A549 (cell line): ENCODE measurements around the gene SEC61B.

Experiments
- FOSL2 ChIP-seq, 2 experiments: fragments of 450-650 bp in 1 of 2; fragments of >200 bp in 1 of 2; sonication (Bioruptor Twin) in 1 of 2; formaldehyde crosslinking; IDR thresholded peaks; 2 replicates each; pipeline versions ENCODE4 v1.5.0 to v1.6.1; 2016 to 2020; ENCODE audit warnings: mild to moderate bottlenecking in 1 of 2, moderate library complexity in 1 of 2
- SMC3 ChIP-seq: fragments of >200 bp; sonication (Bioruptor Twin); formaldehyde crosslinking; IDR thresholded peaks from 3 replicates; pipeline ENCODE4 v1.6.1; 2018; ENCODE audit warnings: inconsistent platforms
- TF ChIP-seq, protein P1 (sequence below): fragments of >200 bp; sonication (Bioruptor Twin); formaldehyde crosslinking; IDR thresholded peaks from 3 replicates; pipeline ENCODE4 v1.5.1; 2016
- TF ChIP-seq, protein P2 (sequence below): IDR thresholded peaks from 2 replicates; pipeline ENCODE4 v1.6.1; 2012
- TF ChIP-seq, protein P3 (sequence below): fragments of 450-650 bp; IDR thresholded peaks from 2 replicates; pipeline ENCODE4 v1.6.1; 2014; ENCODE audit warnings: antibody characterized with exemption

DNA sequence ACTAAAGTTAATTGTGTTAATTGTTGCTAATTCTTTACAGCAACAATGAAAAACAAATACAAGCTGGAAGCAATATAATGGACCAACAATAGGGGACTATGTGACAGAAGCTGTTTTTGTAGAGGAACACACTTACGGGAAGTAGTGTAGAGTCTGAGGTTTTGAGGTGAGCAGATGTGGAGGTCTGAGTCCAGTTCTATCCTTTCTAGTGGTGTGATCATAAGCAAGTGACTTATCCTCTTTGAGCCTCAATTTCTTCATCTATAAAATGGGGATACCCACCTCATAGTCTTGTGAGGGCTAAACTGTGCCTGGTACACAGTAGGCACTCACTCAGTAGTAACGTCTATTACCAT, 28.6 kb upstream of the SEC61B start:
- TF ChIP-seq FOSL2 (IDR thresholded peaks at IDR 0.05) (no peak), FOSL2 (CRISPR knock-in tag; IDR thresholded peaks at IDR 0.05) (no peak), SMC3 (no peak)
- TF ChIP-seq, protein P1, sequence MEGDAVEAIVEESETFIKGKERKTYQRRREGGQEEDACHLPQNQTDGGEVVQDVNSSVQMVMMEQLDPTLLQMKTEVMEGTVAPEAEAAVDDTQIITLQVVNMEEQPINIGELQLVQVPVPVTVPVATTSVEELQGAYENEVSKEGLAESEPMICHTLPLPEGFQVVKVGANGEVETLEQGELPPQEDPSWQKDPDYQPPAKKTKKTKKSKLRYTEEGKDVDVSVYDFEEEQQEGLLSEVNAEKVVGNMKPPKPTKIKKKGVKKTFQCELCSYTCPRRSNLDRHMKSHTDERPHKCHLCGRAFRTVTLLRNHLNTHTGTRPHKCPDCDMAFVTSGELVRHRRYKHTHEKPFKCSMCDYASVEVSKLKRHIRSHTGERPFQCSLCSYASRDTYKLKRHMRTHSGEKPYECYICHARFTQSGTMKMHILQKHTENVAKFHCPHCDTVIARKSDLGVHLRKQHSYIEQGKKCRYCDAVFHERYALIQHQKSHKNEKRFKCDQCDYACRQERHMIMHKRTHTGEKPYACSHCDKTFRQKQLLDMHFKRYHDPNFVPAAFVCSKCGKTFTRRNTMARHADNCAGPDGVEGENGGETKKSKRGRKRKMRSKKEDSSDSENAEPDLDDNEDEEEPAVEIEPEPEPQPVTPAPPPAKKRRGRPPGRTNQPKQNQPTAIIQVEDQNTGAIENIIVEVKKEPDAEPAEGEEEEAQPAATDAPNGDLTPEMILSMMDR = no peak
- TF ChIP-seq, protein P2, sequence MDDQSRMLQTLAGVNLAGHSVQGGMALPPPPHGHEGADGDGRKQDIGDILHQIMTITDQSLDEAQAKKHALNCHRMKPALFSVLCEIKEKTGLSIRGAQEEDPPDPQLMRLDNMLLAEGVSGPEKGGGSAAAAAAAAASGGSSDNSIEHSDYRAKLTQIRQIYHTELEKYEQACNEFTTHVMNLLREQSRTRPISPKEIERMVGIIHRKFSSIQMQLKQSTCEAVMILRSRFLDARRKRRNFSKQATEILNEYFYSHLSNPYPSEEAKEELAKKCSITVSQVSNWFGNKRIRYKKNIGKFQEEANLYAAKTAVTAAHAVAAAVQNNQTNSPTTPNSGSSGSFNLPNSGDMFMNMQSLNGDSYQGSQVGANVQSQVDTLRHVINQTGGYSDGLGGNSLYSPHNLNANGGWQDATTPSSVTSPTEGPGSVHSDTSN = no peak
- TF ChIP-seq, protein P3, sequence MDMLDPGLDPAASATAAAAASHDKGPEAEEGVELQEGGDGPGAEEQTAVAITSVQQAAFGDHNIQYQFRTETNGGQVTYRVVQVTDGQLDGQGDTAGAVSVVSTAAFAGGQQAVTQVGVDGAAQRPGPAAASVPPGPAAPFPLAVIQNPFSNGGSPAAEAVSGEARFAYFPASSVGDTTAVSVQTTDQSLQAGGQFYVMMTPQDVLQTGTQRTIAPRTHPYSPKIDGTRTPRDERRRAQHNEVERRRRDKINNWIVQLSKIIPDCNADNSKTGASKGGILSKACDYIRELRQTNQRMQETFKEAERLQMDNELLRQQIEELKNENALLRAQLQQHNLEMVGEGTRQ = no peak
